GM18867 (cell line): Measurements from ENCODE around the gene PPM1H.

Experiments
- ATAC-seq: cut with Tn5 transposase; IDR thresholded peaks from one replicate; pipeline ENCODE4 v1.9.1; 2021; ENCODE audit warnings: mild to moderate bottlenecking, moderate library complexity; ENCODE audit not compliant: unreplicated experiment

PPM1H gene

DNA sequence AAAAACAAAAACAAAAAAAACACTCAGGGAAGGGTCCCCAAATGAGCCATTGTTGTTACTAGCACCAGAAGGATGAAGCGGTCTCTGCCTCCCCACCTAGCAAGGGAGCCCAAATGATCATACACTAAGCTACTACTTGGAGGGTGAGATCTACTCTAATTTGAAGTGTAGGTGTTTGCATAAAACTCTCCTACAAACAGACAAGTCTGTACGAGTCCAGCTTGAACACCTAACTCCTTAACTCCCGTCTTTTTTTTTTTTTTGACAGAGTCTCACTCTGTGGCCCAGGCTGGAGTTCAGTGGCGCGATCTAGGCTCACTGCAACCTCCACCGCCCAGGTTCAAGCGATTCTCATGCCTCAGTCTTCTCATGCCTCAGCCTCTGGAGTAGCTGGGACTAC, 132.6 kb downstream of the PPM1H start:
- ATAC-seq: no peak

DNA sequence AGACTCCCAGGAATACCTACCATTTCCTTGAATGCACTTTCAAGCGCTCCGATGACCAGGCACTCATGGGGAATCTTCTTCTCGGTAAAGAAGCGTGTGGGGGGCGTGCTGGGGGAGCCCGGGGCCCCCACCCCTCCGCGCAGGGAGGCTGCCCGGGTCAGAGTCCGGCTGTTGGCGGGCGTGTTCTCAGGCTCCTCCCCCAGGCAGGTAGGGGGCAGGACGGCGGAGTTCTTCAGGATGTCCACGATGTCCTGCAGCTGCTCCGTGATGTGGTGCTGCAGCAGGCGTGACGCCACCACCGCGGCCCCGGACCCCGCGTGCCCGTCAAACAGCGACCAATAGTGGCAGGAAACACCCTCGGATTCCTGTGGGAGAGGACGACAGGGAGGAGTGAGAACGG, 133.2 kb downstream of the PPM1H start:
- ATAC-seq: no peak

DNA sequence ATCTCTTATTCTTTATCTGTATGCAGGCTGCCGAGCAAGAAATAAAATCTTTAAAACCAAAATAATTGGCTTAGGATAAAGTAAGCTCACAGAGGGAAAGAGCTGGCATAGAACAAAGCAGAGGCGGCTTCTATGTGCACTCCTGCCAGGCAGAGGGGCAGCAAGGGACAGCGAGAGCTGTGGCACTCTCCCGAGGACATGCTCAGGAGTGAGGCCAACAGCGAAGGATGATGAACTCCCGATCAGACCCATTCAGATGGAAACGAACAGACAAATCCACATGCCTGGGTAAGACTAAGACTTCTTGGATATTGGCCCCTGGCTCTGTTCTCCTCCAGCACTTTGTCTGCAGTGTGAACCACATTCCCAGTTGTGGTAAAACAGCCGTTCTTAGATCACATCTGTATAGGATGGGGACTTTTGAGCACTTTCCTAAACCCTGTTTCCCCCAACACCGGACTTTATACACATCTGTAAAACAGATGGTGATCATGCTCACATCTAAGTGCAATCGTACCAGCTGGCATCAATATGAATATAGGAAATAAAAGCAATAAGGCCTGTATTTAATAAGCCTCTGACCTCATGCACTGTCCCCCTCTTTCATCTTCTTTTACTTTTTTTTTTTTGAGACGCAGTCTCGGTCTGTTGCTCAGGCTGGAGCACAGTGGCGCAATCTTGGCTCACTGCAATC, 134.1 kb downstream of the PPM1H start:
- no peak for ATAC-seq

DNA sequence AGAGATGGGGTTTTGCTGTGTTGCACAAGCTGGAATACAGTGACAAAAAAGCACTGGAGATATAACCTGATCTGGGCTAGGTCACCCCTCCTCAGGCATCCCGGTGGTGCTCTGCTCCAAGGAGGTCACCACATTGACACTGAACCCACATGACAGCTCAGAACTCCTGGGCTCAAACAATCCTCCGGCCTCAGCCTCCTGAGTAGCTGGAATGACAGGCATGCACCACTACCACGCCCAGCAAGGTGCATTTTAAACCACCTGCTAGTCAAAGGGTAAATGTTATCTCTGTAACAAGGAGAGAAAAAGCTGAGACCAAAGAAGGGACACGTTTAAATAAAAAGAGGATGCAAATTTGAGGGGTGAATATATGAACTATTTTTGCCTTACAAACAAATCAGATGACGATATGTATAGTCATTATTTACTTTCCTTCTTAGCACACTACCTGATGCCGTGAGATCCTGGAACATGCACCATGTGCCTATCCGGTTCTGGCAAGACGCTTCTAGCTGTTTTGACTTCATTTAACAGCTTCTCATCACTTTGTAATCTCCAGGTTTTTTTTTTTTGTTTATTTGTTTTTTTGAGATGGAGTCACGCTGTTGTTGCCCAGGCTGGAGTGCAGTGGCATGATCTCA, 135.1 kb downstream of the PPM1H start:
- peak; percentile 63 for ATAC-seq

DNA sequence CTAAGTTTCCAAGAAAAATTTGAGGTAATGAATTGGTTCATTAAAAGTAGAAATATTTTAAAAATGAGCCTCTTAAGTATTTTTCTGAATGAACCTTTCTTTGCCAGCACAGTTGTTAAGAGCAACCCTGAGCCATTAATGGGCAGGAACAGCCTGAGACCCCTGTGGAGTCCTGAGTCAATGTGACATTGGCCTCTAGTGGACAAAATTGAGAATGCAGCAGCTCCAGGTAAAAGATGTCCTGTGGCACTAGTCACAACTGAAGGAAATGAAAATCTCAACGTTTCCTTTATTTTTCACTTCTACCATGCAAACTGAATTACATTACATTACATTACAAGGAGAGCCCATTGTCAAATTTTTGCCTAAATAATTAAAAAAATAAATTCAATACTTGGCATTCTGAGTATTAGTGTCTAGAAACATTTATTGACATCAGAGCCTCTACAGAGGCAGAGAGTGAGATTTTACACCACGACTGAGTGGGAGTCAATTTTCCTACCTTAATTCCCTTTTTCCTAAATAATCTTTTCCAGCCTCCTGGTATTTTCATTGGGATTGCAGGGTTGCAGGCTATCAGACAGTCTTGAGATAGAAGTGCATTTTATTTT, 135.7 kb downstream of the PPM1H start:
- ATAC-seq: peak; percentile 87

DNA sequence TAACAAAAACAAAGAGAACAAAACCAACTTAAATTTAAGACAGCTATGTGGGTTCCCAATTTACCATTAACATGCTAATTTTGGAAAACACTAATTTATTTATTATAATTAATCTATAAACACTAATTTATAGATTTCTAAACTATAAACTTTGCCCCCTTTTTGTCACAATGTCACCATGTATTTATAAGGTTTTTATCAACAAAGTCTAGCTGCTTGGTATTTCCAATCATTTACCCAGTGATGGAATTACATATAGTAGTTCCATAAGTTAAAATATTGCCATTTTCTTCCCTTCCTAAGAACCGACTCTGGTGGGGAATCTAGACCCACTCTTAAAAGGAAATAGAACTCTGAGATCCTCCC, 140.7 kb downstream of the PPM1H start:
- ATAC-seq: no peak

DNA sequence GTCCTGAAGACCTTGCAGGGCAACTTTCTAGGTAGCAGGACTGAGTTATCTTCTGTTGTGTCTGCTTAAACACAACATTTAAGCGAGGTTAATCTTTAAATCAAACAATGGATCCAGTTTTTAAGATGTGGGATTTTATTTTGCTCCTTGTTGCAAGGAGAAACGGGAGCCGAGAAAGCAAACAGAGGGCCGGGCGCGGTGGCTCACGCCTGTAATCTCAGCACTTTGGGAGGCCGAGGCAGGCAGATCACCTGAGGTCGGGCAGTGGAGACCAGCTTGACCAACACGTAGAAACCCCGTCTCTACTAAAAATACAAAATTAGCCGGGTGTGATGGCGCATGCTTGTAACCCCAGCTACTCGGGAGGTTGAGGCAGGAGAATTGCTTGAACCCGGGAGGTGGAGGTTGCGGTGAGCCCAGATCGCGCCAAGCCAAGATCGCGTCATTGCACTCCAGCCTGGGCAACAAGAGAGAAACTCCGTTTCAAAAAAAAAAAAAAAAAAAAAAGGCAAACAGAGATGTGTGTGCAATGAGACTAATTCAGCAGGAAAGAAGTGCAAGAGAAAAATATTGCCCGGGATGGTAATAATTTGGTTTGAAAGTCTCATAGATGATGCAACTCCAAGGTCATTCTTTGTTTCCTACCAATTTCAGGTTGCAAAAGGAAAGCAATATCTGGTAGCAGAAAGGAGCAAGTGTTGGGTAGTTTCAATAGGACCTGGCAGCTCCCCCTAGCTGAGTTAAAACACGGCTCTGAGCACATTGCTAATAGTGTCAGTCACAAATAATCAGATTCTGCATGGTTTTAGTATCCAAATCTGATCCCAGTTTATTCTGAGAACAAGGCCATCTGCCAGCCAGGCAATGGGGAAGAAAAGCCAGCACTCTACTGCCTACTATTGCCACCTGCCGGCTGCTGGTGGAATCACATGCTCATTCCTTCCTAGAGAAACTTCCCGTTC, 141.4 kb downstream of the PPM1H start:
- peak; percentile 62 for ATAC-seq

DNA sequence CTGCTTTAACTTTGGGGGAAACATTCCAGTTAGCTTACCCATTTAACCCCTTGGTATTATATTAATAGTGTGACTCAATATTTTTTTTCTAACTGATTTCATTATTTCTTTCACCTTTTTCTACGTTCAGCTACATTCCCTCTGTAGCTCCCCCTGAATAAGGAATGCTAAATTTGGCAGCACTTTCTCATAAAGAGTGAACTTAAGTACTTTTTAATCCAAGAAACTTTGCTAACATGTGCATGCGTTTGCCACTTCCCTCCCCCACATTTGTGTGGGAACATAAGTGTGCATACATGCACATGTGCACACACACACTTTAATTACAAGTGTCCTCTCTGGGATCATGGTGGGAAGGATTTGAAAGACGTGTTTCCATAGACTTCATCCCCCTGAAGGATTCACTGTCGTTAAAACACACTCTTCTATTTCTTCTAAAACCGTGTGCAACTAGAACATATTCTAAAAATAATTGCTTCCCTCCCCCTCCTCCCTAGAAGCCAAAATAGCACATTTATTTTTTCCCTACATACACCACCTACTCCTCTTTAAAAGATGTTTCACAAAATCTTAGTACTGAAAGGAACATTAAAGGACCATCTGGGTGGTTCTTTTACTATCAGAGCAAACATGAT, 142.6 kb downstream of the PPM1H start:
- no peak for ATAC-seq

DNA sequence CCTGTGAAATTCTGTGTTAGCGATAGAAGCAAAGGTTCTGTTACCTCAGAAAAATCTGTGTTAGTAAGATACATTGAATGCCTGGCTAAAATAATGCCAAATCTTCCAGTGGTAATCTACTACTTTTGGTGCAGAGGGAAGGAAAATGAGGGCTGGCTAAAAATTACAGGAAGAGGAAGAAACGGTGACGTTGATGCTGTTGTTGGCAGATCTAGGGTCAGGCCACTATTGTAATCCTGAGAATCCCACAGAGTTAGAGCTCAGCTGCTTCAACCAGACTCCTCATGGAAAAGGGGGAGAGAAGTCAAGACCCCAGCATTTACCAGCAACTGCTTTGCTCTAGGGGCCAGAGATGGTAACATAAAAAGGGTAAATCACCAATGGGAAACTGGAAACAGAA, 145.1 kb downstream of the PPM1H start:
- ATAC-seq: no peak

DNA sequence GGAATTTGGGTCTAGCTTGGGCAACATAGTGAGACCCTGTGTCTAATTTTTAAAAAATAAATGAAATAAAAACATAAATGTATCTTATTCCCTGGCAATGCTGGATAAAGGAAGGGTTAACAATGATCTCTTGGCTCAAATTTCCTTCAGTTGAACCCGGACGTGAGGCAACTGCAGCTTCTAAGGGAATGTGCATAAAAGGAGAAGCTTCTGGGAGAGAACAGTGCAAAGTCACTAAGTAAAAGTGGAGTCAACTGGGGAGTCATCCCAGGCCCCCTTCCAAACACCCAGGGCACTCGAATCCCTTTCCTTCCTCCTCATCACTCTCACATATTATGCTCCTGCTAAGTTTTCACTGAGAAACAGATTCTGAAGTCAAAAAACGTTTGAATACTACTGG, 147.3 kb downstream of the PPM1H start:
- ATAC-seq: no peak

DNA sequence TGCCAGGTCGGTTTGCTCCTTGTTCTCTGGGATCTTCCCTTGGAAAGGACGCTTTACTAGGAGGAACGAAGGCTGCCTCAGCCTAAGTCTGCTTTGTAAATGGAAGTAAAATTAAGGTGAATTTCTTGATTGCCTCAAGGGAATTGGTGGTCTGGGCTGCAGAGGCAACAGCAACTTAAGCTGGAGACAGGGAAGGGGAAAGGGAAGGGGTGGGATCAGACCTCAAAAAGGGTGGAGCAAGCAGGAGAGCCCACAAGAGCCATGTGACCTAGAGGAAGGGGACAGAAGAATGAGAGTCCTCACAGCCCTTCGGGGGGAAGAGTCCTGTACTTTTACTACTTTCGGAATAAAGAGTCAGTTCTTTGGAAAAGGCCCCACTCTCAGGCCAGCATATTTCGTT, 147.9 kb downstream of the PPM1H start:
- no peak for ATAC-seq

DNA sequence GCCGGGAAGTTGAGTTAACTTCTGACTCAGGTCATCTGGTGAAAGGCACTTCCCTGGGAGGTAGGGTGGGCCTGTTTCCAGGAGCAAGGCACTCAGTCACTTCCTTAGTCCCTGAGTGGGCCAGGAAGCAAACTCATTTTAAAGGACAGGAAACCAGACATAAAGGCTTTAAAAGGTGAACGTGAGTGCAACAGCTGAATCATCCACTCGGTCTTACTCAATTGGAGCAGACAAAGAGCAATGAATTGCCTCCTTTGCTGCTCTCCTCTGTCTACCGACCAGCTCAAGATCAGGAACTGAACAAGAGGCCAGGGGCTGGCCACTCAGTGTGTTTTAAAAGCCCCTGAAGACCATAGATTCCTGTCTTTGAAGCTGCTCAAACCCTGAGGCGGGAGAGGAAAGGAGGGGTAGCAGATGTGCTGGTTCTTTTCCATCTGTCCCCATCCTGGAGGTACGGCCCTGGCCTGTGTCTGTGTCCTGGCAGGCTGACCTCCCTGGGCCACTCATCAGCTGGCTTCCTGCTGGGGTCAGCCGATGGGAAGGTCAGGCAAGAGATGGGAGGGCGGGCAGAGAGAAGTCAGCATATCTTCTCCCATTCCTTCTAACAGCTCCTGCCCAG, 148.9 kb downstream of the PPM1H start:
- ATAC-seq: no peak

DNA sequence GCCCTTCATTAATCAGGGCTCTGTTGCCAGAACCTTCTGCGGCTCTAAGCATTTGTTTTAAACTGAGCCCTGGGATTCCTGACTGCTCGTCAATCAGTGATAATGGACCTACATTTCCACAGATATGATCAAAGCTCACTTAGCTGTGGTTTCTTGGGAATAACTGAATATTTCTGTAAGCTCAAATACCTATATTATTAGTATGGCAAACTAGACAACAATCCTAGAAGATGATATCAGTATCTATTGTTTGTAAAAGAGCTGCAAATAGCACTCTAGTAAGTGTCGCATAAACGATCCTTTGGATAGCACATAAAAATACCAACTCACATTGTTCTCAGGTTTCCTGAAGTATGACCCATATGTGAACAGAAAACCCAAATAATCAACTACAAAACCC, 150.4 kb downstream of the PPM1H start:
- ATAC-seq: no peak

DNA sequence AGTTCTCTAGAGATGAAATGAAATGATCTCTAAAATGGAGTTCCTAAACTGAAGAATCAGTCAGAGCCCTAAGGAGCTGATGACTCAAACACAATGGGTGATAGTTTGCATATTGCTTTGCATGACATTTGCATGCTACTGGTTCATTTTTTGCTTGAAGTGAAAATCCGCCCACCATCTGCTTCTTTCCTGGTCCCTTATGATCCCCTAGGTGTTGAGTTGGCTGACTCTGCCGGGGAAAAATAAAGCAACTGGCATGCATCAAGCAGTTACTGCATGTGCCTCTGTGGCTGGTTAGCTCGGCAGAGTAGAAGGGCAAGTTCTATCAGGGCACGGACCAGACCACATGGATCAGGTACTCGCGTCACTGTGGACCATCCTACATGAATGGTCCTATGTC, 151.1 kb downstream of the PPM1H start:
- ATAC-seq: no peak

DNA sequence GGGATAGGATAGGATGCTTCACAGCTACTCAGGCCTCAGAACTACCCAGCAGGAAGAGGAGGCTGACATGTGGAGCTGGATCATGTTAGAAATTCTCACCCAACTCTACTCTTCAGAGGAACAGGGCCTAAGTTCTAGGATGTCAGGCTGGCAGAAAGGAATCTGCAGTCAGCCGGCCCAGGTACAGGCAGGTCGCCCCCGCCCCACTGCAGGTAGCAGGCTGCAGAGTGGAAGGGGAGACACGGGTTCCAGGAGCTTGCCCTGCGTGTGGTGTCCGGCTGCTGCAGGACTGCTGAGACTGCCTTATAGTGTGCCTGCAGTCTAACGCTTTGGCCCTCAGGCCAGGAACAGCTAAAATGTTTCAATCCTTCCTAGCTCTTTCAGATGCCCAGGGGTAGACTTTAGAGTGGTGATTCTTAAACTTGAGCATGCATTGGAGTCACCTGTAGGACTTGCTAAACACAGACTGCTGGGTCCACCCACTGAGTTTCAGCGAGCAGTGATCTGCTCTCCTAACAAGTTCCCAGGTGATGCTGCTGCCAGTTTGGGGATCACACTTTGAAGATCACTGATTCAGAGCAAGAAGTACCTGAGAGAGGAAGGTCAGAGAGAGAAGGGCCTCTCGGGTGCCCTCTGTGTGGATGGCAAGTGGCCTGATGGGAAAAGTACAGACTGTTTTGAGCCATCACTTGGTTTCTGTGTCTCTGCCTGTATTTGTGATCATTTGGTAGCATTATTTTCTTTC, 153.6 kb downstream of the PPM1H start:
- ATAC-seq: no peak

DNA sequence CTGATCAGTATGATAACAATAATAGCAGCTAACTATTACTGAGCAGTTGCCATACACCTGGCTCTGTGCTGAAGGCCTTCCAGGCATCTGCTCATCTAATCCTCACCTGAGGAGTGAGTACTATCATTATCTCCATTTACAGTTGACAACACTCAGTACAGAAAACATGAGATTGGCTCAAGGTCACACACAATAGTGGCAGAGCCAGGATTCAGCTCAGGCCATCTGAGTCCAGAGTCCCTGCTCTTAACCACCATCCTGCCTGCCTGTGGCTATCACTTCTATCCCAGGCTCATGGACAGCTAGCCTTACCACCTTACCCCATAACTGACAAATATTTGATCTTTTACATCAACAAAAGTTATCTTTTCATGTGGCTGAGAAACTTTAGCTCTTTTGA, 155.5 kb downstream of the PPM1H start:
- no peak for ATAC-seq

DNA sequence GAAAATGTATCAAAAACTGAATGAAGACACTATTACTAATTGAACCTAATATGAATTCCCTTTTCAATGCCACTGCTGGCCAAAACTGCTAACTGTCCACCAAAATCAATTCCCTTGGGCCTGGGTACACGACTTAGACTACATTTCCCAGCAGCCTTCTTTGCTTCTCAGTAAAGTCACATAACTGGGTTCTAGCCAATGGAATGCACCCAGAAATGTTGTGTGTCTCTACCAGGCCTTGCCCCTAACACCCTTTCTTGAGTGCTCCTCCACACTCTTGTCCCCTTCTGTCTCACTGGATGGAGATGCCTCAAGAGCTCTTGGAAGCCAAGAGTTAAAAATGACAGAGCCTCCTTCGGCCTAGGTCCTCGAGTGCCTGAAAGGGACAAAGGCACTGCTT, 156.8 kb downstream of the PPM1H start:
- no peak for ATAC-seq

DNA sequence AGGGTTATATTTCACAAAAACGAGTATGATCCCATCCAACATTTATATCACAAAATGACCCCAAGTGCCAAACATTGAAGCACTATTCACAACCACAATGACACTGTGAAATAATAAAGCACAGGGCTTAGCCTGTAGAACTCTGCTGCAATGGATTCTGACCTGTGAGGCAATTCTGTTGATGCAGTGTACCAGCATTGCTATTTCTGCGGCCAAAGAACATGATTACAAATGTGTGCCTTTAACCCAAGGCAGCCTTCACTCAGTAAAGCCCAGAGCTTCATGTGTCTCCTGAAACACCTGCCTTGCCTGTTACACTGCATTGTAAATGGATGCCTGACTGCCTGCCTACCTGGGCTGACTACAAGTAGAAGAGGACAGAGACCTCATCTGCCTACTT, 158.0 kb downstream of the PPM1H start:
- no peak for ATAC-seq

DNA sequence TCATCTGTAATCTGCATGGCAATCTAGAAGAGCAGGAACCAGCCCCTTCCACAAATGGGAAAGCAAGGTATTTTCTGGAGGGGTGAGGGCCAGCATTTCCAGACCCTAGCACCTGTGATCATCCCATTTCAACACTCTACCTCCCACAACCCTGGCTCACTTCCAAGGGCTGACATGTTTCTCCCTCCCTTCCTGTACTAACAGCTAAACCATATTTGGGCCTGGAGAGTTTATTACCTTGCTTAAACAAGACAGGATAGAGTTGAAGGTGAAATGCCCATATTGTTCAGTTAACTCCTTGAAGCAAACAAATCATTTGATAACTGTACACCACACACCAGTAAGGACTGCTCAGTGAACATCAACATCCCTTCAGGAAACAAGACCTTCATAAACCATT, 158.4 kb downstream of the PPM1H start:
- ATAC-seq: no peak

DNA sequence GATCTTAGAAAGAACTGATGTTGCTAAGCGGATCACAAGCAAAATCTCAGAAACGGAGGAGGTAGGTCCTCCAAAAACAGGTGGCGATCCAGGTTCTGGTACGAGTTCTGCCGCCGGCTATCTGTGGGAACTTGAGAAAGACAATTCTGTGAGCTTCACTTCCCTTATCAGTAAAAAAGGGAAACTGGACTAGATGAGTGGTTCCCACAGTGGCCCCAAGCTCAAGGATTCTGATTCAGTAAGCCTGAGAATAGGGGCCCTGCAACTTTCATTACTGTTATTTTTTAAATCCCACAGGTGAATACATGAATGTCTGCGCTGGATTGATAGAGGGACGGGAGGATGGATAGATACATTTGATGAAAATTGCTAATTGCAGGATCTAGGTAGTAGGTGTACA, 160.2 kb downstream of the PPM1H start:
- no peak for ATAC-seq
